ENCODE results near the gene FAM204A. TPM values are rescaled to one million over a fixed set of nuclear protein-coding genes. Genes with fewer than 3 reads are reported as not detected.

FAM204A gene
- total and polyA plus RNA-seq, 10 of the 15 experiments (the other 5 are each of a cell fraction or from before 2014, with no cell fraction given) = 24.5 to 96.0 (median 67.6) TPM

- TF ChIP-seq SUZ12 (IDR thresholded peaks at IDR 0.05; ENCODE audit: unreplicated experiment) (no peak), CEBPB (IDR thresholded peaks at IDR 0.05; ENCODE audit: borderline replicate concordance in 1 of 2, low read depth in 2 of 2, low read length in 2 of 2) (no peak), RAD21 (IDR thresholded peaks at IDR 0.05; ENCODE audit: insufficient read depth, low read depth, low read length) (no peak)
- RAD21 ChIA-PET (ENCODE audit: unreplicated experiment) = no interaction called here
- DNase-seq (ENCODE audit: low read depth, low spot score) = no peak
These were observed 7.1 kb upstream of the FAM204A start for GRCh38 chr10:118349235-118349634.

DNA sequence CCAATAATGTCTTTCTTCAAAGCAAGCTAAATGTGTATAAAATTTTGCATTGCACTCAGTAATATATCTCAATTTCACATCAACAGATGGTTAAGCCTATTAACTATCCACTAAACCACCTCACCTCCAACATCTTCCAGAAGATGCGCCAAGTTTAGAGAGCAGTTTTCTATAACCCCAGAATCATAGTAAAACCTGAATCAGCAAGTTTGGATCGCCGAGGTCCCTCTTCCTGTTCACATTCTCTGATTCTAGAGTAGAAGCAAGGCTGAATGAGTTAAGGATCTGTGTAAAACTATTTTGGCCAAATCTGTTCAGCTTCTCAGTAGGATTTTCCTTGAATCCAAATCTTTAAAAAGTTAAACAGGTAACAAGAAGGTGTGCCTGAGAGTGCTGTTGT lies 1.4 kb upstream of the FAM204A start:
- ChIA-PET POLR2A (no interaction called here), SMC1A (ENCODE audit: uncharacterized antibody, unreplicated experiment) (no interaction called here), RAD21 (ENCODE audit: unreplicated experiment) (no interaction called here), CTCF (interaction anchor here (0.6 to 1.3 kb wide), 3 partner anchors 13 to 837 kb away, joined by 3 to 4 read pairs (median 3); no protein-coding TSS in a partner anchor)
- DNase-seq (ENCODE audit: low read depth, low spot score) (no peak), FAIRE-seq (no peak), ATAC-seq (no peak)
- intact Hi-C loops (cut with micrococcal nuclease; ENCODE audit: unreplicated experiment) (no loop called here), in situ Hi-C loops (cut with MboI) (no loop called here)
- Histone ChIP-seq H3K27ac (ENCODE audit: control insufficient read depth, insufficient read depth) (no peak overlapping the region), H3K79me2 (ENCODE audit: control insufficient read depth, insufficient read depth, low read length) (peaks cover 32% of the 10 kb centered on the region), H3K9ac (ENCODE audit: control insufficient read depth, insufficient read depth, low read length) (no peak overlapping the region), H3K4me1 (ENCODE audit: control insufficient read depth, insufficient read depth, low read length) (no peaks in the 10 kb centered on the region), H4K20me1 (ENCODE audit: control insufficient read depth, insufficient read depth) (no peaks in the 10 kb centered on the region), H2AFZ (ENCODE audit: control insufficient read depth, low read depth, low read length) (no peak overlapping the region; the same call in 1 of the 2 replicates), H3K4me3 (no peak overlapping the region), H3K4me2 (ENCODE audit: control insufficient read depth, insufficient read depth) (no peak overlapping the region), H3K9me3 (replicated peaks; ENCODE audit: control insufficient read depth, insufficient read depth, low read length) (no peaks in the 10 kb centered on the region; the same call in 2 of the 3 replicates), H3K27me3 (replicated peaks in 1 of 2; ENCODE audit: control insufficient read depth in 2 of 2, insufficient read depth in 2 of 2, low read length in 1 of 2) (no peaks in the 10 kb centered on the region), H3K36me3 (ENCODE audit: control insufficient read depth in 2 of 2, insufficient read depth in 2 of 2, low read length in 1 of 2) (no peaks in the 10 kb centered on the region)
- WGBS (ENCODE audit: insufficient coverage, insufficient replicate concordance, low lambda C conversion rate, missing lambda C conversion rate) = 65% methylated on average over 3 of the region's 3 CpGs
- no TSS peak for BruUV-seq (replicated peaks)
- TF ChIP-seq TAF1 (IDR thresholded peaks at IDR 0.05; ENCODE audit: borderline replicate concordance, low read depth, low read length) (no peak), ZNF274 (IDR thresholded peaks at IDR 0.05; ENCODE audit: insufficient read depth, insufficient read length) (no peak), CEBPB (IDR thresholded peaks at IDR 0.05; ENCODE audit: borderline replicate concordance in 1 of 2, low read depth in 2 of 2, low read length in 2 of 2) (no peak), NFYB (IDR thresholded peaks at IDR 0.05; ENCODE audit: insufficient read depth, low read depth, low read length) (no peak), E2F4 (IDR thresholded peaks at IDR 0.05; ENCODE audit: low read depth, low read length) (no peak), CHD4 (IDR thresholded peaks at IDR 0.05) (no peak), MEF2A (IDR thresholded peaks at IDR 0.05; ENCODE audit: insufficient read depth, low read depth, low read length) (no peak), TARDBP (IDR thresholded peaks at IDR 0.05; ENCODE audit: borderline replicate concordance) (no peak), SUPT20H (IDR thresholded peaks at IDR 0.05; ENCODE audit: borderline replicate concordance, control insufficient read depth, low read depth, low read length) (no peak), SUZ12 (IDR thresholded peaks at IDR 0.05; ENCODE audit: unreplicated experiment) (no peak), SKIL (IDR thresholded peaks at IDR 0.05; ENCODE audit: low read depth, poor library complexity, severe bottlenecking) (no peak)
- TF ChIP-seq, protein P1, sequence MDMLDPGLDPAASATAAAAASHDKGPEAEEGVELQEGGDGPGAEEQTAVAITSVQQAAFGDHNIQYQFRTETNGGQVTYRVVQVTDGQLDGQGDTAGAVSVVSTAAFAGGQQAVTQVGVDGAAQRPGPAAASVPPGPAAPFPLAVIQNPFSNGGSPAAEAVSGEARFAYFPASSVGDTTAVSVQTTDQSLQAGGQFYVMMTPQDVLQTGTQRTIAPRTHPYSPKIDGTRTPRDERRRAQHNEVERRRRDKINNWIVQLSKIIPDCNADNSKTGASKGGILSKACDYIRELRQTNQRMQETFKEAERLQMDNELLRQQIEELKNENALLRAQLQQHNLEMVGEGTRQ (IDR thresholded peaks at IDR 0.05; ENCODE audit: borderline replicate concordance, low read depth, low read length) = no peak

More at GRCh38 chr10:118349235-118349634, 7.1 kb upstream of the FAM204A start:
- ChIA-PET CTCF (no interaction called here), SMC1A (ENCODE audit: uncharacterized antibody, unreplicated experiment) (no interaction called here), POLR2A (no interaction called here)
- Histone ChIP-seq H3K27ac (ENCODE audit: control insufficient read depth, insufficient read depth) (no peak overlapping the region), H2AFZ (ENCODE audit: control insufficient read depth, low read depth, low read length) (no peak overlapping the region), H3K9me3 (replicated peaks; ENCODE audit: control insufficient read depth, insufficient read depth, low read length) (no peaks in the 10 kb centered on the region), H3K4me3 (no peak overlapping the region), H3K36me3 (ENCODE audit: control insufficient read depth in 2 of 2, insufficient read depth in 2 of 2, low read length in 1 of 2) (no peaks in the 10 kb centered on the region), H3K27me3 (replicated peaks in 1 of 2; ENCODE audit: control insufficient read depth in 2 of 2, insufficient read depth in 2 of 2, low read length in 1 of 2) (peaks cover 0 to 4% of the 10 kb centered on the region in 2 experiments; a peak in 1 of 4 replicates), H3K79me2 (ENCODE audit: control insufficient read depth, insufficient read depth, low read length) (no peaks in the 10 kb centered on the region), H3K4me1 (ENCODE audit: control insufficient read depth, insufficient read depth, low read length) (no peaks in the 10 kb centered on the region), H3K4me2 (ENCODE audit: control insufficient read depth, insufficient read depth) (no peak overlapping the region), H3K9ac (ENCODE audit: control insufficient read depth, insufficient read depth, low read length) (no peak overlapping the region), H4K20me1 (ENCODE audit: control insufficient read depth, insufficient read depth) (no peaks in the 10 kb centered on the region)
- in situ Hi-C loops (cut with MboI) = no loop called here
- intact Hi-C loops (cut with micrococcal nuclease; ENCODE audit: unreplicated experiment) = no loop called here
- FAIRE-seq = no peak
- WGBS (ENCODE audit: insufficient coverage, insufficient replicate concordance, low lambda C conversion rate, missing lambda C conversion rate) = 2% methylated on average over 3 of the region's 3 CpGs
- no TSS peak for BruUV-seq (replicated peaks)
- no peak for ATAC-seq
